GM12874 (cell line): Measurements from ENCODE around the gene DCC.

Experiments used
- TF ChIP-seq, protein P1 (sequence below): IDR thresholded peaks from 2 replicates; pipeline ENCODE4 v1.5.1; 2011; ENCODE audit warnings: low read depth, mild to moderate bottlenecking, control low read depth, low read length, moderate library complexity; ENCODE audit not compliant: insufficient read depth

Gene DCC

DNA sequence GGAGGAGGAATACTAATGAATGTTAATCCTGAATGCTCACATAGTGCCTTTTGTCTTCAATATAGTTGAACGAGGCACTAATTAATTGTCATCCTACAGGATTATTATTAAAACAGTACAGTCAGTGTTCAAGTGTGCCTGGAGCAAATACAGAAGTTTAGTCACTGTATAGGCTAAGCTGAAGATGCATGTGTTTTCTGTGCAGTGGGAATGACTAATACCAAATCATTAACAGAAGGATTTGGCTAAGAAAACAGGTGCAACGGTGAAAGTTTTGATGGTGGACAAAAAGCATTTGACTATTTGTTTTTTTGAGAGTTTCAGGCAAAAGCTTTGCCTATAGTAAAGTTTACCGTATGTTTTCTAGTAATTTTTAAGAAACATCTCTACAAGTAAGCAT lies 62.8 kb downstream of the DCC start:
- TF ChIP-seq, protein P1, sequence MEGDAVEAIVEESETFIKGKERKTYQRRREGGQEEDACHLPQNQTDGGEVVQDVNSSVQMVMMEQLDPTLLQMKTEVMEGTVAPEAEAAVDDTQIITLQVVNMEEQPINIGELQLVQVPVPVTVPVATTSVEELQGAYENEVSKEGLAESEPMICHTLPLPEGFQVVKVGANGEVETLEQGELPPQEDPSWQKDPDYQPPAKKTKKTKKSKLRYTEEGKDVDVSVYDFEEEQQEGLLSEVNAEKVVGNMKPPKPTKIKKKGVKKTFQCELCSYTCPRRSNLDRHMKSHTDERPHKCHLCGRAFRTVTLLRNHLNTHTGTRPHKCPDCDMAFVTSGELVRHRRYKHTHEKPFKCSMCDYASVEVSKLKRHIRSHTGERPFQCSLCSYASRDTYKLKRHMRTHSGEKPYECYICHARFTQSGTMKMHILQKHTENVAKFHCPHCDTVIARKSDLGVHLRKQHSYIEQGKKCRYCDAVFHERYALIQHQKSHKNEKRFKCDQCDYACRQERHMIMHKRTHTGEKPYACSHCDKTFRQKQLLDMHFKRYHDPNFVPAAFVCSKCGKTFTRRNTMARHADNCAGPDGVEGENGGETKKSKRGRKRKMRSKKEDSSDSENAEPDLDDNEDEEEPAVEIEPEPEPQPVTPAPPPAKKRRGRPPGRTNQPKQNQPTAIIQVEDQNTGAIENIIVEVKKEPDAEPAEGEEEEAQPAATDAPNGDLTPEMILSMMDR, result no peak

DNA sequence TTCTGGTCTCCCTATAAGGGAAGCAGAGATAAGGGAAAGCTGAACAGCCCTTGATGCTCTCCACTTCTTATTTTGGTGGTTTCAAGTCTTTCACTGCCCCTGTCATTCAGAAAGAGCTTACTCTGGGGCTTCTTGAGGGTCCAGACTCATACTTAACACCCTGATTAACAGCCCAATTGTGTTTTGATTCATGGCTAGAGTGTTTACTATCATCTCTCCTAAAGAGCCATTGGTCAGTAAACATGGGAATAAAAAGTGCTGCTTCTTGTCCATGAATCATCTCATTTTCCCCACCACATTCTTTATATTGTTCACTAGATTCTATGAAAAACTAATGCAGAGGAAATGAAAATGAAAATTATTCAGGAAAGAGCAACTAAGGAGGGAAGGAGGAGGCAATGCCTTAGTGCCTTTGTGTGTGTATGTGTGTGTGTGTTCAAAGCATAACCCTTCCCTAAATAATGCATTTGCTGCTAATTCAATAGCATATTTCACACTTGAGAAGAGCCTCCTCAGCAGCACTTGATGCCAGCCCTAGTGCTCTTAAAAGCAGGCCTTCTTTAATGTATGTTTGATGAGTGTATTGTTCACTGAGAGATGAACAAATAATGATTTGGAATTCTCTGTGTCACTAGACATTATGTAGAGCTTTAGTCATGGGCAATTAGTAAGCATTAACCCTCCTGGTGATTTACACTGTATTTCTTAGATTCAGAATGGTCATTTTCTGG lies 63.5 kb downstream of the DCC start:
- TF ChIP-seq, protein P1, result no peak

DNA sequence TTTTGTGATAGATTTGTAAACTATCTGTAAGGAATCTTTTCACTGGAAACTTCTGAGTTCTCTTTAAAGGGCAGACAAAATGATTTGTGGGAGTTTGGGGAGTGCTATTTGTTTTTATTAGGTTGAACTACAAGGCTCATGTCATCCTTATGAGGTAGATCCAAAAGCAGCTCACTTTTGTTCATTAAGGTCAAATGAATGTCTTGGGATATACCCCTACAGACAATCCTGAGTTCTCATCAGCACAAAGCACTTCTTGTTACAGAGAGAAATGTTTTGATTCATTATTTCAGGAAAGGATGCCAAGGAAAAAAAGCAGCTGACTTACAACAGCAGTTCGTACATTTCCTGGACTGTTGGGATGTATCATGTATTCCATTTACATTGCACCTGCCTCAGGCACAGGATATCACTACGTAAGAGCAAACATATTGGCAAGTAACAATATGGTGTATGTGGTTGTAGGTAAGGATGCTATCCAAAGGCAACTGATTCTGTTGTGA lies 68.9 kb downstream of the DCC start:
- TF ChIP-seq, protein P1, result no peak

DNA sequence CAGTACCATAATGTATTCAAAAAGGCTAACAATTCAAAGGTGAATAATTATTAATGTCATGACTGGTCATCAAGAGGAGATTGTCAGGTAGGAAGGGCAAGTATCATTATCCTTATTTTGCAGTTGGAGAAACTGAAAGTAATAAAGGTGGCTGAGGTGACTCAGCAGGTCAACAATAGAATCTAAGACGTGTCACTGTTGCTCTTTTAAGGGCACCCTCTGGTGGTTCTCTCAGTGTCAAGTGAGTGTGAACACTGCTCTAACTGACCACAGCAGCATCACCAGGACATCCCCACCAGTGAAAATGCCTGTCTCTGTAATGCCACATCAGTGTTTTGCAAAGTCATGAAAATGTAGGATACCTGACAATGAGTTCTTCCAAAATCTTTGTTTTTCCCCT lies 69.7 kb downstream of the DCC start:
- TF ChIP-seq, protein P1, result no peak

DNA sequence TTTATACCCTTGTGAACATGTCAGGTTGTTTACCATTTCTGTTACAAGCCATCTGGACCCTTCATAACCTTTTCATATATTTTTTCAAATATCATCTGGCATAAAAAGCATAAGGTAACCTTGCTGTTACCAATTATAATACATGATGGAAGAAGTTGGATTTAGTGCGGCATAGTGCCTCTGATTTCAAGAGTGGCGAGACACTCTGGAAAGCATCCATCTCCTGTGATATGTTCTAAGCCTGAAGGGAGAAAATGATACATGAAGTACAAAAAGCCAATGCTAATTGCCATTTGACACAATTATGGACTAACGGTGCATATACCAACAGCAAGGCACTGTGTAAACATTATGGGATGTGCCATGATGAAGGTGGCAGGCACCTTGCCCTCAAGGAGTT lies 75.1 kb downstream of the DCC start:
- TF ChIP-seq, protein P1, result no peak

DNA sequence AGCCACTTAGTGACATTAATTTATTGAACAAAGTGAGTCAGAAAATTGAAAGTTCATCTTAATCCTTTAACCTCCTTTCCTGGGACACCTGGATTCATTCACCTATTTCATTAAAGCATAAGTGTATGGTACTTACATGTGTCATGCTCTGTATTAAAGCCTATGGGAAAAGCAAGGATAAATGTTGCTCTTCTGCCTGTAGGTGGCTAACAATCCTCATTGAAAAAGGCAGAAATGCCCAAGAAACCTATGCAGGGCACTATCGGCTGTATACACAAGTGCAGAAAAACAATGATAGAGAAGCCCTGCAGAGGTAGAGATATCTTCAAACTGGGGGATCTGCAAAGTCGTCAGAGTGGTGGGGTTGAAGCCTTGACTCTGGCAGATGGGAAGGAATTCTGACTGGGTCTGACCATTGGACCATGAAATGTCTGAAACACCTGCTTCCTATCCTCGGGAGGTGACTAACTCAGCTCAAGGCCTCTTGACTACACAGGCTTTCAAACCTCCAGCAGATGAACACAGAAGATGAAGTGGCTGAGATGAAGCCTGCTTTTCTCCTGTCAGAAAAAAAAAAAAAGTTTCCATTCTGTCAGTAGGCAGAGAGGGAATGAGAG lies 83.1 kb downstream of the DCC start:
- TF ChIP-seq, protein P1, result no peak

DNA sequence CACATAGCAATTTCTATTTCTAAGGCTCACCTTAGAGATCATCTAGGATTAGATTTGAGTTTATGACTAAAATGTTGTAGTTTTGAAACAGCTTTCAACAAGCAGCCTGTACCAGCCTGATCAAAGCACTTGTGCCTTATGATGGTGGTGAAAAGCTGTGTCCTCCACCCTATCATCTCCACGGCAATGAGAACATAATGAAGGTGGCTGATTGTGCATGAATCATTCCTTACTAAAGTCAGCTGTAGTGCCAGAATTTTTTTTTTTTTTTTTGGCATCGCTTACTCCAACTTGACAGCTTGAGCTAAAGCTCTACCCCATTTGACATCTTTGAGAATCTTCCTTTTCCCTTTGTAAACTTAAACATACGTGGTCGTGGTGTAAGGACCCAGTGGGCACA lies 86.0 kb downstream of the DCC start:
- TF ChIP-seq, protein P1, result no peak
